Thoracic aorta (tissue), 2 donors: ENCODE measurements around the gene HOXB1. TPM values are rescaled to one million over a fixed set of nuclear protein-coding genes. Genes with fewer than 3 reads are reported as not detected.

Experiments used
- ATAC-seq: fragments of 150-250 bp; one replicate; pipeline ENCODE4 v1.8.0; 2017; ENCODE audit warnings: low read depth; ENCODE audit not compliant: insufficient number of reproducible peaks, low FRiP score
- DNase-seq: peaks from one replicate; pipeline ENCODE4 v3.0.0-alpha.2; 2020; ENCODE audit warnings: low spot score
- H3K27ac ChIP-seq, 2 donors: fragments of 200-600 bp; sonication (generic); 1 replicate in 1 of 2; 2 replicates in 1 of 2; pipeline ENCODE4 v1.5.1; 2016; ENCODE audit warnings: mild to moderate bottlenecking in 2 of 2, moderate library complexity in 2 of 2
- H3K27me3 ChIP-seq: fragments of 200-600 bp; sonication (generic); replicated peaks from 2 replicates; pipeline ENCODE4 v1.6.0; 2016; ENCODE audit warnings: mild to moderate bottlenecking; ENCODE audit not compliant: insufficient read depth
- H3K36me3 ChIP-seq: fragments of 200-600 bp; sonication (generic); one replicate; pipeline ENCODE4 v1.5.1; 2016
- H3K4me1 ChIP-seq, 2 donors: fragments of 200-600 bp; sonication (generic); 1 replicate in 1 of 2; 2 replicates in 1 of 2; pipeline versions ENCODE4 v1.5.1 to v1.6.0; 2016; ENCODE audit warnings: low read depth in 2 of 2, mild to moderate bottlenecking in 1 of 2; ENCODE audit not compliant: control insufficient read depth in 1 of 2
- H3K4me3 ChIP-seq: fragments of 200-600 bp; sonication (generic); 2 replicates; pipeline ENCODE4 v1.5.1; 2016; ENCODE audit warnings: mild to moderate bottlenecking
- H3K9me3 ChIP-seq: fragments of 200-600 bp; sonication (generic); 2 replicates; pipeline ENCODE4 v1.5.1; 2016
- total RNA-seq, 2 donors: library from RNA; depleted of rRNA; stranded (reverse); fragments of >200 nt; gene quantifications; one replicate each; pipeline versions ENCODE4 v1.1.0 to v1.2.3, GENCODE V29; 2016
- TF ChIP-seq, protein P1 (sequence below): fragments of 200-600 bp; sonication (generic); IDR thresholded peaks from one replicate; pipeline ENCODE4 v1.5.1; 2019; ENCODE audit warnings: antibody characterized with exemption

HOXB1 gene
- total RNA-seq, 2 donors from 2014 or later = not detected

- Histone ChIP-seq H3K27ac (peak overlapping the region; percentile 91 to 96), H3K4me3 (peak overlapping the region; percentile 84), H3K4me1 (peaks cover 45 to 77% of the 10 kb centered on the region in 2 donors), H3K36me3 (peaks cover 5% of the 10 kb centered on the region), H3K9me3 (no peaks in the 10 kb centered on the region), H3K27me3 (no peaks in the 10 kb centered on the region)
- TF ChIP-seq, protein P1, sequence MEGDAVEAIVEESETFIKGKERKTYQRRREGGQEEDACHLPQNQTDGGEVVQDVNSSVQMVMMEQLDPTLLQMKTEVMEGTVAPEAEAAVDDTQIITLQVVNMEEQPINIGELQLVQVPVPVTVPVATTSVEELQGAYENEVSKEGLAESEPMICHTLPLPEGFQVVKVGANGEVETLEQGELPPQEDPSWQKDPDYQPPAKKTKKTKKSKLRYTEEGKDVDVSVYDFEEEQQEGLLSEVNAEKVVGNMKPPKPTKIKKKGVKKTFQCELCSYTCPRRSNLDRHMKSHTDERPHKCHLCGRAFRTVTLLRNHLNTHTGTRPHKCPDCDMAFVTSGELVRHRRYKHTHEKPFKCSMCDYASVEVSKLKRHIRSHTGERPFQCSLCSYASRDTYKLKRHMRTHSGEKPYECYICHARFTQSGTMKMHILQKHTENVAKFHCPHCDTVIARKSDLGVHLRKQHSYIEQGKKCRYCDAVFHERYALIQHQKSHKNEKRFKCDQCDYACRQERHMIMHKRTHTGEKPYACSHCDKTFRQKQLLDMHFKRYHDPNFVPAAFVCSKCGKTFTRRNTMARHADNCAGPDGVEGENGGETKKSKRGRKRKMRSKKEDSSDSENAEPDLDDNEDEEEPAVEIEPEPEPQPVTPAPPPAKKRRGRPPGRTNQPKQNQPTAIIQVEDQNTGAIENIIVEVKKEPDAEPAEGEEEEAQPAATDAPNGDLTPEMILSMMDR = no peak
- DNase-seq (no peak), ATAC-seq (no peak)
Observed at GRCh38 chr17:48555258-48556228, 24.7 kb upstream of the HOXB1 start.

GRCh38 chr17:48554412-48555257 lies 23.8 kb upstream of the HOXB1 start:
- peak overlapping the region; percentile 91 to 96 for H3K27ac ChIP-seq
- TF ChIP-seq, protein P1 = no peak
- H3K36me3 ChIP-seq = peaks cover 9% of the 10 kb centered on the region
- H3K4me1 ChIP-seq = peaks cover 41 to 77% of the 10 kb centered on the region in 2 donors
- no peaks in the 10 kb centered on the region for H3K9me3 ChIP-seq
- peak overlapping the region; percentile 84 for H3K4me3 ChIP-seq
- DNase-seq (no peak), ATAC-seq (no peak)
- H3K27me3 ChIP-seq = no peaks in the 10 kb centered on the region

DNA sequence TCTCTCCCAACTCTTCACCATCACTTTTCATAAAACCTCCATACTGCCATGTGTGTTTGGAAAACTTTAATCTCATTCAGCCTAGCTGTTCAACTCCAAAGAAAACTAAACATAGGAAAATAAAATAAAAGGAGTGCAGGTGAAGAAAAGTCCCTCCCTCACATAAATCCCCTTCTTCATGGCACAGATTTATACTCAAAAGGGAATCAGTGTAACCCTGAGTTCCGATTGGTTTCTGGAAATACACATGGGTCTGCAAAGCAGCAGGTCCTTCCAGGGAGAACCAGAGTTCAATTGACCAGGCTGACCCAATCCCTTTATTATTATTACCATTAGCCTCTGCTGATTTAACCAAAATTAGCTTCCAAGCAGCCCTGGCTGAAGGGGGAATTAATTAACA lies 23.0 kb upstream of the HOXB1 start:
- peaks cover 9% of the 10 kb centered on the region for H3K36me3 ChIP-seq
- TF ChIP-seq, protein P1 = no peak
- DNase-seq (no peak), ATAC-seq (no peak)
- H3K4me3 ChIP-seq = peak overlapping the region; percentile 84
- H3K4me1 ChIP-seq = peaks cover 43 to 72% of the 10 kb centered on the region in 2 donors
- no peaks in the 10 kb centered on the region for H3K27me3 ChIP-seq
- peak overlapping the region; percentile 91 to 96 for H3K27ac ChIP-seq
- H3K9me3 ChIP-seq = no peaks in the 10 kb centered on the region

DNA sequence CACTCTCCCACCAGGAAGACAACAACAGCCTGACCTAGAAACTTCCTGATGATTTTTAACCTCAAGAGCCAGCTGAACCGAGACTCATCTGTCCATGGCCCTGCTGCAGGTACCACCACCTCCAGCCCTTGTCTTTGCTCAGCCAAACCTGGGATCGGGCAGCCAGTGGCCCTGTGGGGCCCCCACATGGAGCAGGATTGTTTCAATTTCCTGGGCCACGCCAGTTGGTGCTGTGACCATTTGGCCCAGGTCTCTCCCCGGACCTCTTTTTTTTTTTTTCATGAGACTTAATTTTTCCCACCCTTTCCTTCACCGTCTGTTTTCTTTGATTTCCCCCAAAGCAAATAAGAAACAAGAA lies 22.4 kb upstream of the HOXB1 start:
- TF ChIP-seq, protein P1 = no peak
- no peaks in the 10 kb centered on the region for H3K27me3 ChIP-seq
- ATAC-seq (no peak), DNase-seq (no peak)
- peaks cover 45 to 72% of the 10 kb centered on the region in 2 donors for H3K4me1 ChIP-seq
- peaks cover 9% of the 10 kb centered on the region for H3K36me3 ChIP-seq
- H3K9me3 ChIP-seq = no peaks in the 10 kb centered on the region
- peak overlapping the region; percentile 91 to 96 for H3K27ac ChIP-seq
- peak overlapping the region; percentile 84 for H3K4me3 ChIP-seq
